ENCODE results near the gene KRT83.

The KRT83 gene

DNA sequence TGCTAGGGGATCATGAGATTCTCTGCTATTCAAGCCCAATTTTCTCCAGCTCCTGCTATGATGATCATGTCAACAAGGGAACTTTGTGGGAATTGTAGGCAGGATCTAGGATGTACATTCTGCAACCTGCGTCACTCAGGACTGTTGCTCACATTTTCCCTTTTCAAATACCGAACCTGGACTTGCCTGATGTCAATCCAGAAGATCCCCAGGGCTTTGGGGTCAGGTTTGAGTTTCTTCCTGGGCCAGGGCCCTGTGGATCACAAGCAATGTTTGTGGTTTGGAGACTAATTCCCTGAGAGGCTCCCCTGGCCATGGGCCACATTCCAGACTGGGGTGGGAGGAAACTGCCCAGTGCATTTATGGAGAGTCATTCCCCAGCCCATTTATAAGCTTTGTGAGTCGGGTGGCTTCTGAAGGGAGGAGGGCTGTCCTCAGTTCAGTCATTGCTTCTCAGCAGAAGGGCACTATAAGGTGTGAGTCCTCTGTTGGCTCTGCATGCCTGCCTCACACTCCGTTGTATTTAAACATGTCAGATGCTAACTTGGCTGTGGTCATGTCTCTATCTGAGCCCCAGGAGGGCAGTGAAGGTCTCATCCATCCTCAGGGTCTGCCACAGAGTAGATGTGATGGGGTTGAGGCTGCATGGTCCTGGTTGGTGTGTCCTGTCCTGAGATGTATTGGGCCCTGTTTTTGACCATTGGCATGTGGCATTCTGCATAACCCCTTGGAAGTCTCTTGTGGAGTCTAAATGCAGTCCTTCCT is 40.2 kb downstream of the KRT83 start:
- no peak overlapping the region for H3K27ac ChIP-seq (ENCODE audit: low read depth, low read length)
- H3K9me2 ChIP-seq (replicated peaks; ENCODE audit: insufficient read depth, low read length) = no peaks in the 10 kb centered on the region
- no peak overlapping the region for H2AFZ ChIP-seq (ENCODE audit: low read depth, low read length, severe bottlenecking)
- no peak overlapping the region for H3K4me2 ChIP-seq (ENCODE audit: low read depth, low read length, poor library complexity, severe bottlenecking)
- TF ChIP-seq, protein P1, sequence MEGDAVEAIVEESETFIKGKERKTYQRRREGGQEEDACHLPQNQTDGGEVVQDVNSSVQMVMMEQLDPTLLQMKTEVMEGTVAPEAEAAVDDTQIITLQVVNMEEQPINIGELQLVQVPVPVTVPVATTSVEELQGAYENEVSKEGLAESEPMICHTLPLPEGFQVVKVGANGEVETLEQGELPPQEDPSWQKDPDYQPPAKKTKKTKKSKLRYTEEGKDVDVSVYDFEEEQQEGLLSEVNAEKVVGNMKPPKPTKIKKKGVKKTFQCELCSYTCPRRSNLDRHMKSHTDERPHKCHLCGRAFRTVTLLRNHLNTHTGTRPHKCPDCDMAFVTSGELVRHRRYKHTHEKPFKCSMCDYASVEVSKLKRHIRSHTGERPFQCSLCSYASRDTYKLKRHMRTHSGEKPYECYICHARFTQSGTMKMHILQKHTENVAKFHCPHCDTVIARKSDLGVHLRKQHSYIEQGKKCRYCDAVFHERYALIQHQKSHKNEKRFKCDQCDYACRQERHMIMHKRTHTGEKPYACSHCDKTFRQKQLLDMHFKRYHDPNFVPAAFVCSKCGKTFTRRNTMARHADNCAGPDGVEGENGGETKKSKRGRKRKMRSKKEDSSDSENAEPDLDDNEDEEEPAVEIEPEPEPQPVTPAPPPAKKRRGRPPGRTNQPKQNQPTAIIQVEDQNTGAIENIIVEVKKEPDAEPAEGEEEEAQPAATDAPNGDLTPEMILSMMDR (IDR thresholded peaks at IDR 0.05; ENCODE audit: insufficient read depth, low read length, poor library complexity, severe bottlenecking) = no peak
- TF ChIP-seq EZH2phosphoT487 (conservative IDR thresholded peaks at IDR 0.05; ENCODE audit: low read length) = no peak
- H3F3A ChIP-seq (ENCODE audit: insufficient read depth) = no peaks in the 10 kb centered on the region
- H3K27me3 ChIP-seq (ENCODE audit: low read length) = no peaks in the 10 kb centered on the region
- no peak overlapping the region for H3K9ac ChIP-seq (ENCODE audit: low read length)
- no peak overlapping the region for H3K4me3 ChIP-seq (ENCODE audit: insufficient read depth, low read length, poor library complexity, severe bottlenecking)
- H3K36me3 ChIP-seq (ENCODE audit: low read length) = no peaks in the 10 kb centered on the region
- no peaks in the 10 kb centered on the region for H3K9me3 ChIP-seq (ENCODE audit: insufficient read depth, low read length)
- no peaks in the 10 kb centered on the region for H3K79me2 ChIP-seq (ENCODE audit: insufficient read depth, low read length)
- H4K20me1 ChIP-seq (ENCODE audit: low read depth, low read length) = no peaks in the 10 kb centered on the region

DNA sequence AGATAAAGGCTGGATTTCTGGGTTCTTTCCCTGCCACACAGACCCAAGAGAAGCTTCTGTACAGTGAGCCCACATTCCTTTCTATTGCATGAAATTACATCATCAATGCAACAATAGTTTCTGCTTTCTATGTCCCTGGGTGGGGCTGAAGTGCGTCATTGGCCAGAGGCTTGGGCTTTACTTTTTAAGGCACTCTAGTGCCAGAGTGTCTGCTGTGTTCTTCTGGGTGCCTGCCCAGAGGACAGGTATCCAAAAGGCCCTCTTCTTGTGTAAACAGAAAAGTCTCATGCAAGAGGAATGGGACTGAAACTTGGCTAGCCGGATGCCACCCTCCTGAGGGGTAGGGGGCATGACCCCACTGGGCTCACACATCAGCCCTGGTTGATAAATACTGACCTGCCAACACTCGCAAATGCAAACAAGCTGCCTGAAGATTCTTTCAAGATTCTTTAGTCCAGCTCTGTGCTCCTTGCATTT is 40.8 kb downstream of the KRT83 start:
- H3K4me3 ChIP-seq (ENCODE audit: insufficient read depth, low read length, poor library complexity, severe bottlenecking) = no peak overlapping the region
- no peaks in the 10 kb centered on the region for H3K36me3 ChIP-seq (ENCODE audit: low read length)
- H3K79me2 ChIP-seq (ENCODE audit: insufficient read depth, low read length) = no peaks in the 10 kb centered on the region
- H3K4me2 ChIP-seq (ENCODE audit: low read depth, low read length, poor library complexity, severe bottlenecking) = no peak overlapping the region
- H3F3A ChIP-seq (ENCODE audit: insufficient read depth) = no peaks in the 10 kb centered on the region
- H3K9me2 ChIP-seq (replicated peaks; ENCODE audit: insufficient read depth, low read length) = no peaks in the 10 kb centered on the region
- no peak overlapping the region for H3K27ac ChIP-seq (ENCODE audit: low read depth, low read length)
- H4K20me1 ChIP-seq (ENCODE audit: low read depth, low read length) = no peaks in the 10 kb centered on the region
- H2AFZ ChIP-seq (ENCODE audit: low read depth, low read length, severe bottlenecking) = no peak overlapping the region
- H3K9ac ChIP-seq (ENCODE audit: low read length) = no peak overlapping the region
- H3K27me3 ChIP-seq (ENCODE audit: low read length) = no peaks in the 10 kb centered on the region
- no peaks in the 10 kb centered on the region for H3K9me3 ChIP-seq (ENCODE audit: insufficient read depth, low read length)
- TF ChIP-seq, protein P1 (IDR thresholded peaks at IDR 0.05; ENCODE audit: insufficient read depth, low read length, poor library complexity, severe bottlenecking) = no peak
- no peak for TF ChIP-seq EZH2phosphoT487 (conservative IDR thresholded peaks at IDR 0.05; ENCODE audit: low read length)

- Histone ChIP-seq H3K36me3 (ENCODE audit: low read length) (no peaks in the 10 kb centered on the region), H3F3A (ENCODE audit: insufficient read depth) (no peaks in the 10 kb centered on the region), H3K9me2 (replicated peaks; ENCODE audit: insufficient read depth, low read length) (no peaks in the 10 kb centered on the region), H3K9me3 (ENCODE audit: insufficient read depth, low read length) (no peaks in the 10 kb centered on the region), H3K27me3 (ENCODE audit: low read length) (no peaks in the 10 kb centered on the region), H3K79me2 (ENCODE audit: insufficient read depth, low read length) (no peaks in the 10 kb centered on the region), H3K27ac (ENCODE audit: low read depth, low read length) (no peak overlapping the region), H3K9ac (ENCODE audit: low read length) (no peak overlapping the region), H2AFZ (ENCODE audit: low read depth, low read length, severe bottlenecking) (no peak overlapping the region), H3K4me3 (ENCODE audit: insufficient read depth, low read length, poor library complexity, severe bottlenecking) (no peak overlapping the region), H3K4me2 (ENCODE audit: low read depth, low read length, poor library complexity, severe bottlenecking) (no peak overlapping the region), H4K20me1 (ENCODE audit: low read depth, low read length) (no peaks in the 10 kb centered on the region)
- no peak for TF ChIP-seq EZH2phosphoT487 (conservative IDR thresholded peaks at IDR 0.05; ENCODE audit: low read length)
- TF ChIP-seq, protein P1 (IDR thresholded peaks at IDR 0.05; ENCODE audit: insufficient read depth, low read length, poor library complexity, severe bottlenecking) = no peak
These were observed 41.5 kb downstream of the KRT83 start for GRCh38 chr12:52279422-52280318.
